Ramos (cell line): ENCODE measurements around the gene PHC2.

Experiments used
- in situ Hi-C: fragments of 300-500 bp; cut with MboI; formaldehyde crosslinking; loops from one replicate; pipeline ENCODE4 v1.14.3; 2022; ENCODE audit warnings: low sequenced_read_pairs; ENCODE audit not compliant: unreplicated experiment

Gene PHC2

DNA sequence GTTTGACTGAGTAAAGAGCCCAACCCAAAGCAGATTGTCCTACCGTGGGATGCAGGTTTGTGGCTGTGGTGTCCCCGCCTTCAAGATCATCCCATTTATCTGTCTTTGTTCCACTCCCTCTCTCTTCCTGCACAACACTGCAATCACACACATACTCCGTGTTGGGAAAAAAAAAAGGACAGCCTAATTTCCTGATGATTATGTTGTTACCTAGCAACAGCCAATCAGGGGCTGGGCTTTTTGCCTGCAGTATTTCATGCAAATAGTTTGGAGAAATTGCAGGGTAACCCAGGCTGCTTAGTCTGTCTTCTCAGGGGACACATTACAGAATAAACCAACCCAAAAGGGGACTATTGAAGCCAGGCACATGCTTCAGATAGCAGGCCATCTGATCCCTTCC, 38.3 kb downstream of the PHC2 start:
- in situ Hi-C loops: no loop called here

DNA sequence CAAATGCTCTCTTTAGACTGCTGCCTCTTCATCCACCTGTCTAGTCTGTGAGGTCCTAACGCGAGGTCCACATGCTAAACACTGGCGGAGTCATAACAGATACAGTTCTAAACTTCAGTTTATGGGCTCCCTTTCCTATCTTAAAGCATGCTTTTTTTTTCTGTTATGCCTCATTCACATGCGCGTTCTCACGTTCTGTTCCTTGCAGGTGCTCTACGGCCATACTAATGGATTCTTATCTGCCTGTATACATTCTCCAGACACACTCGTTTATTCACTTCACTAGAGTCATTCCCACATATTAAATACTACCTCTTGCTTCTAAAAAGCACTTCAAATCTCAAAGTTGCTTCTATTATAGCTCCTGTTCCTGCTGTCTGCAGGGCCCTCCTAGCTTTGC, 38.7 kb downstream of the PHC2 start:
- in situ Hi-C loops: no loop called here

DNA sequence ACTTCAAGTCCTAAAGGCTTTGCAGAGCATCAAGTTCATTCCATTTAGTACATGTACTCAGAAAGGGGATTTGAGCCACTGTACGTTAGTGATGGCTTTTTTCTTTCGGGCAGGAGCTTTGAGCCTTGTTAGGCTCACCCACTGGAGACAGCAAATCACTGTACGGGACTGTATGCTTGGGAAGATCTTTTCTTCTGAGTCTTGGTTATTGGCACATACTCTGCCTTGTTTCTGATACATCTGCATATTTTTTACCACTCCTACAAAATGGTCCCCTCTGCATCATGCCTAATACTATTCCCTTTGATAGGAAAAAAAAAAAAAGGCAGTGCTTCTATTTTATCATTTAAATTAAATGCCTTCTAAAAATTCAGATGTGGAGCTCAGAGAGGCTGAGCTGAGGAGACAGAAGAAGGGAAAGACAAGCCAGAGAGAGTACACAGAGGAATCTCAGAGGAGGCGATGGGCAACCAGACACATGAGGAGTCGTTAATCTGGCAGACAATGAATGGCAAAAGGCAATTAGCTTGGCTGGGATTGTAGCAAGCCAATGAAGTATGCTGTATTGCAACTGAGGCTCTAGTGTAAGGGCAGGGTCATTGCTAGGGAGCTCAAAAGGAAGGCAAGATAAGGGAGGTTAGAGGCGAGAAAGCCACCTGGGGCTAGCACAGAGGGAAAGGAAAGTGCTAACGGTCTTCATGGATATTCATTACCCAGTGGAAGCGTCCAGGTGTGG, 39.4 kb downstream of the PHC2 start:
- in situ Hi-C loops: no loop called here

DNA sequence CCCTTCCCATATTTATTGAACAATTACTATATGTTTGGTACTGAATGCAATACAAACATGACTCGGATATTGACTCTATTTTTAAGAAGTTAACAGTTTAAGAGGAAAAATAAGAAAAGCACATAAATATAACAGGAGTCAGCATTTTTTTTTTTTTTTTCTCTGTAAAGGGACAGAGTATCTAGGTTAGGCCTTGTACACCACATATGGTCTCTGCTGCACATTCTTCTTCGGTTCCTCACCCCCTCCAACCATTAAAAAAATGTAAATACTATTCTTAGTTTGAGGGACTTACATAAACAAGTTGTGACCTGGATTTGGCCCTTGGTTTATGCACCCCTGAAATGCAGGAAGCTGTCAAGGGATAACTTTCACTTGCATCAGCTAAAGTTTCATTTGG, 40.4 kb downstream of the PHC2 start:
- in situ Hi-C loops: no loop called here

DNA sequence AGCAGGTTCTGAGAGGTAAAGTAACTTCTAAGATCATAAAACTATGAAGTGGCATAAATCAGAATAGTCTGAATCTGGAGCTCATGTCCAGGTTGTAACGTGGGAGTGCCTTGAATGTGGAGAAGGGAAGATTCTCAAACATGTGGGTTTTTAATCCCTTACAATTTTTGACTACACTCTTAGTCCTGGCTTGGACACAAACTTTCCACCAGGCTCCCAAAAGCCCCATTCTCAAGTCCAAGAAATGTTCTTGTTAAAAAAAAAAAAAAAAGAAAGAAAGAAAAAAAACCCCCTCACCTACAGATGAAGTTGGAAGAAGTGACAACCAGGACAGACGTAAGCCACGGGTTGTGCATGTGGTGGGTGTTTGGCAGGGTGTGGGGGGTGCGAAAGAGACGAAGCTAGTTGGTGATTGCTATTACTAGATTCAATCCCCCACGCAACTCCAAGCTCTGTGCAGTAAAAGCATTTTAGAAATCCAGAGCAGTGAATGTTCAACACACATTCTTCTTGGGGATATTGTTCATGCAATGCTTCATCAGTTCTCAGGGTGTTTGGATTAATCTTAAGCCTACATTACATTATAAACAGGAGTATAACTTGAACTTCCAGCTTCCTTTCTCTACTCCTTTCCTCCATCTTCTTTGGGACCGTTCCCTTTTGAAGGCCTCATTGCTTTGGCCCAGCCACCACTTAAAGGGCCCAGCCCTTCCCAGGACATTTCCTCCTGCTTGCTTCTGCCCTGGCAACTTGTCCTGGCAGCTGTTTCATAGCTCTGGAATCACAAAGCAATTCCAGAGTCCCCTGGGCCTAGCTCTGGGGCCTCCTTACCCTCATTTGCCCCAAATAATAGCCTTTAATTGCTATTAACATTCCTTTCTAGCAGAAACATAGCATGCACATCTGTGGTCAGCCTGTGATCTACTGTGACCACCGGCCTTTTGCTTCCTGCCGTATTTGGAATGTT, 41.8 kb downstream of the PHC2 start:
- in situ Hi-C loops: no loop called here

DNA sequence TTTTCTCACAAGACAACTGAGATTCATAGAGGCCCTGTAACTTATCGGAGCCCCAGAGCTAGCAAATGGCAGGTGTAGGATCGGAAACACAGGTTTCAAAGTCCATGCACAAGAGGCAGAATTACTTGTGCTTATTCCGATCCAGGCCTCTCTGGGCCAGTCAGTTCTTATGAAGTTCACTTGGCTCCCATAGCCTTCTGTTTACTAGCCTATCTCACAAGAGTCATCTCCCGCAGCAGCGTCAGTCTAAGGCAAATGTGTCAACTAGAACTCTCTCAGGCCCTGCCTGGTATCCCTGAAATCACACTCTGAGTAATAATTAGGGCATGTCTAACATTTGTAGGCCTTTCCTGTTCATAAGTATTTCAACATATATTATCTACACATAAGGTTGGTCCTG, 43.3 kb downstream of the PHC2 start:
- in situ Hi-C loops: no loop called here

DNA sequence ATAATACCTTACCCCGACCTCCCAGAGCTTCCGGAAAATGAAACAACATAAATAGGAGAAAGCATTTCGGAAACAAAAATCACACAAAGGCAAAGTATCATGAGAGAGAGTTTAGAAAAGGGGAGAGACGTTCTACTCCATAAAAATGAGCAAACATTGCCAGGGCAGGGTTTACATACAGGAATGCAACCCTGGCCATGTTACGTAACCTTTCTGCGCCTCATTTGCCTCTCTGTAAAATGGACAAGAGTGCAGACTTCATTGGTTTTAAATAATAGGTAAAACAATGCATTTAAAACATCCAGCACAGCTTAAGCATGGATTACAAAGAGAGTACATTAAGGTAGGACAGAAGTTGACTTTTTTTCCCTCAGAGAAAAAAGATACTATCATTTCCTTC, 45.6 kb downstream of the PHC2 start:
- in situ Hi-C loops: no loop called here

DNA sequence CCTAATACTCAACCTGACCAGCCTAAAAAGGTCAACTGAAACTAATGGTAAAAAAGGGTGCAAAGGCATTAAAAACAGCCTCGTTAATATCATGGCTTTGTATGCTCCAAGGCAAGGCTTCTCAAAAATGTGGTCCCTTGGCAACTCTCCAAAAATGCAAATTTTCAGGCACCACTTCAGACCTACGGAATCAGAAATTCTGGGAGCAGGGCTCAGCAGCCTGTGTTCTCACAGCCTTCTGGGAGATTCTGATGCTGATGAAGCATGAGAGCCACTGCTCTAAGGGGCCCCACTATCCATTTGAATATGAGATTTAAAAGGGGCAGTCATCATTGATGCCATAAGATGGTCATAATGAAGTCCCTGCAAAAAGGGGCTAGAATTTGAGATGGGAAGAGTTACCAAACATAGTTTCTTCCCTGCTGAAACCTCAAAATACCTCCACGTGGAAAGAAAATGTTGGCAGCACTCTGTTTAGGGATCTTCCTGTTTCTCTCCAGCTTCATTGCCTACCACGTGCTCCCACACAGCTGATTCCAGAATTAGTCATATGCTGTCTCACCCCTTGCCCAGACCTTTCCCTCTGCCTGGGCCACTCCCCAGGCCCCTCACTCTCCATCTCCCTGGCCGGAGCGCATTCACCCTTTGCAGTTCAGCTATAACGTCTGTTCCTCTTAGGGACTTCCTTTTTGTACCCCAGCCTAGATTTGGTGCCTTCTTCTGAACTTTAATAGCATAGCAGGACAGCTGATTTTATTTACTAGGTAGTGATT, 46.7 kb downstream of the PHC2 start:
- in situ Hi-C loops: no loop called here

- in situ Hi-C loops: no loop called here
Measured at GRCh38 chr1:33383489-33383888, 47.4 kb downstream of the PHC2 start.

GRCh38 chr1:33382661-33383415, 48.1 kb downstream of the PHC2 start:
- in situ Hi-C loops: no loop called here

DNA sequence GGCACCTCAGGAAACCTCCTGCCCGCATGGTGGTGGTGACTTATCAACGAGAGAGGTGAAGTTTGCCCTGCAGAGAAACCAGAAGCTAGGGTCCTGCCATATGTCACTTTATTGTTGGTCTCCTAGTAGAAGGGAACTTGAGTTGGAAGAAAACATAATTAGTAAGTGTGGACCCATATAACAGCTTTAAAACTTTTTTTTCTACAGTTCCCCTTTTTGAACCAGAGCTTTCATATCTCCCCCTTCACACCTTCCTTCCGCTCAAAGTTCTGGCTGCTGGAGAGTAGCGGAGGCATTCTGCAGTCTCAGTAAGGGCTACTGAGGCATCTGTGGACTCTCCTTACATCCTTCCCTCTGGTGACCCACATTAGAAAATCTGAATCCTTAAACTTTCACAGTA, 48.9 kb downstream of the PHC2 start:
- in situ Hi-C loops: no loop called here

DNA sequence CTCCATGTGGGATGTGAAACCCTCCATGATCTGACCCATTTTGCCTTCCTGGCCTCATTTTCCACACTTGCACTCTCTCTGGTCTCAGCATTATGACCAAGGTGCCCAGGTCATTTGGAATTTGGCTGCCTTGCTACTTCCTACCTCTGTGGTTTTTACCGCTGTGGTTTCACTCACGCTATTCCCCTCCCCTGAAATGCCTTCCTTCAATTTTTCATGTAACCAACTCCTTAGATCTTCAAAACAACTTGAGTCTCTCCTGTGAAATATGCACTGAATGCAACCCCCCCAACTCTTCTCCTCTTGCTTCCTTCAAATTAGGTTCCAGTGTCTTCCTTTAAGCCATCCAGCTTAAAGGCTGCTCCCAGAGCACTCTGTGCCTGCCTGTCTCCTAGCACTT, 50.1 kb downstream of the PHC2 start:
- in situ Hi-C loops: no loop called here

GRCh38 chr1:33379631-33380354, 51.1 kb downstream of the PHC2 start:
- in situ Hi-C loops: no loop called here

DNA sequence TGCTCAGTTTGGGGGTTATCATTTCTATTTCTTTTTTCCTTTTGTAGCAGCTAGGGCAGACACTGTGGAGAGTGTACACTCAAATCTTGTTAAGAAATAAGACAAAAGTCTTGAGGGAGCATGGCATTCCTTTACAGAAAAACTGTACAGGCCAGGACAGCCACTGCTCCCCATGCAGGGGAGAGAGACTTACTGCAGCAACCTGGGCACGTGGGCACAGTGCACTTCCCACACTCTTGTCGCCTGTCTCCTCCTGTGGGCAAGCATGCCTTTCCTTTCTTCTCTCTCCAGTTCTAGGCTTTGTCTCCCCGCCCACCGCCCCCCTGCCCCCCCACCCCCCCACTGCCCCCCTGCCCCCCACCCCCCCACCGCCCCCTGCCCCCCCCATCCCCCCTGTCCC, 51.9 kb downstream of the PHC2 start:
- in situ Hi-C loops: no loop called here

DNA sequence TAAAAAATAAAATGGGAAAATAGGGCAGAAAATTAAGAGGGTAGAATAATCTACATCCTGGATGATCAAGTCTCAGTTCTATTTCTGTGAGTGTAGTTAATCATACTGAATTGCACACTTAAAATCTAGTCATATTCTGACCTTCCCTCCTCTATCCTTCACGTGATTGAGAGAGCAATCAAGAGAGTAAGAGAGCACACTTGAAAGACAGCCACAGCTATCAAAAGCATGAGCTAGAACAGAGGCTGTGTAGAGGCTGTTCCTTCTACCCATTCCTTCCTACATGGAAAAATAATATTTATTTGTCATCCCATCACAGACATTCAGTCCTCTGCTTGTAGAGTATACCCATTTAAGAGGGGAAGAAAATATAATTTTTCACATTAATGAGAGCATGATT, 52.4 kb downstream of the PHC2 start:
- in situ Hi-C loops: no loop called here

- in situ Hi-C loops: no loop called here
Measured at GRCh38 chr1:33377756-33378155, 53.1 kb downstream of the PHC2 start.

DNA sequence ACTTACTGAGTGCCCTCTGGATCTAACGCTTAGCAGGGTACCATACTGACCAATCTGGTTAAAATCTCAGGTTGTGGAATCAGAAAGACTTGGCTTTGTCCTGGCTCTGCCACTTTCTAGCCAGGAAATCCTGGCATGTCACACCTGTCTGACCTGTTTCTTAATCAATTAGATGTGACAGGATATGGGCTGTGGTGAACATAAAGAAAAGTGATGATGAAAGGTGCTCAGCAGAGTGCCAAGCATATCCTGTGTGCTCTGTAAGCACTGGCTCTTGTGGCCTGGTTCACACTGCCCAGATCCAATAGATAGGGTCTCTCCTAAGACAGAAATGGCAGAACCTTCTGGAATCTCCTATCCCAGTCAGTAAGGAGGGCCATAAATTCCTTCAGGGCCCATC, 53.9 kb downstream of the PHC2 start:
- in situ Hi-C loops: no loop called here

GRCh38 chr1:33375316-33375715, 55.6 kb downstream of the PHC2 start:
- in situ Hi-C loops: no loop called here

DNA sequence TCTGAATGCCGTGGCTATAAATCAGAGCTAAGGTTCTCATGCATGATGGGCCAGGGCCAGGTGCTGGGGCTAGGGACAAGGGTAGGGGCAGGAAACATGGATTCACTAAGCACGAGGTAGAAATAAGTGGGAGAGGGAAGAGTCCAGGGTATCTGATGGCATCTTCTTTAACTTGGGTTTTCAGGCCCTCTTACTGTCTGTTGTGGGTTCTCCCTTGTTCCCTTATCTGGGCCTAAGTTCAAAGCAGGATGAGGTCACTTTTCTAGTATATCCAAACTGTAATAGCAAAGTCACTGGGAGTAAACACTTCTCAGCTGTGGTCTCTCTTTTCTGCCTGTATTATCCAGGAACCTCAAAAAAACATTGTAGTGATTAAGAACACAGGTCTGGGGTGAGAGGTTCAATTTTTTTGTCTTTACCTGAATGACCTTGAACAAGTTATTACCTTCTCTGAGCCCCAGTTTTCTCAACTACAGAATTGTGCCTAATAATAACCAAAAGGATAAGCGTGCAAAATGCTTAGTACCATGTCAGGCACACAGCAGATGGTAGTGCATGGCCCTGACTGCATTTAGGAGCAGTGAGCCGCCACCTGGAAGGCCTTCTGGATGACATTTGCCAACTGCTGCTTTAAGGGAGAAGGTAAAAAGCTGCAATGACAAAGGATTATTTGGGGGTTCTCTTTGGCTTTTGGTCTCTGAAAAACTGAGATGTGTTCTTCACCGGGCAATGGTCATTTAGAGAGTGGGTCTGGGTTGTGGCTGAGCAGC, 56.4 kb downstream of the PHC2 start:
- in situ Hi-C loops: no loop called here
